K562 (cell line): ENCODE measurements around the gene DHRS3. TPM values are rescaled to one million over a fixed set of nuclear protein-coding genes. Genes with fewer than 3 reads are reported as not detected.

Experiments
- CBX1 ChIP-seq: sonication (generic); IDR thresholded peaks from 2 replicates; pipeline ENCODE4 v1.6.1; 2016; ENCODE audit warnings: antibody characterized with exemption, low read depth, mild to moderate bottlenecking
- E2F8 ChIP-seq: fragments of 450-650 bp; IDR thresholded peaks from 2 replicates; pipeline ENCODE4 v1.7.1; 2018; ENCODE audit warnings: mild to moderate bottlenecking, low read depth; ENCODE audit not compliant: partially characterized antibody
- E4F1 ChIP-seq: fragments of 250-450 bp; sonication (Bioruptor Pico); IDR thresholded peaks from 2 replicates; pipeline ENCODE4 v1.5.0; 2021; ENCODE audit warnings: mild to moderate bottlenecking, borderline replicate concordance
- ESRRA ChIP-seq: fragments of 450-650 bp; IDR thresholded peaks from 2 replicates; pipeline ENCODE4 v1.6.1; 2014; ENCODE audit warnings: low read depth, mild to moderate bottlenecking, moderate library complexity, borderline replicate concordance
- ESRRB ChIP-seq: fragments of 250-450 bp; sonication (Bioruptor Pico); IDR thresholded peaks from 2 replicates; pipeline ENCODE4 v1.5.0; 2020; ENCODE audit warnings: mild to moderate bottlenecking, moderate library complexity, borderline replicate concordance
- FUS ChIP-seq: fragments of 200-400 bp; formaldehyde crosslinking; optimal IDR thresholded peaks from 2 replicates; pipeline ENCODE3; 2017; ENCODE audit warnings: low read depth, low read length
- HDAC2 ChIP-seq: fragments of 450-650 bp; IDR thresholded peaks from 2 replicates; pipeline ENCODE4 v1.6.1; 2016; ENCODE audit warnings: mild to moderate bottlenecking
- NFIX ChIP-seq: fragments of 250-450 bp; sonication (Bioruptor Pico); IDR thresholded peaks from 2 replicates; pipeline ENCODE4 v1.4.0; 2020; ENCODE audit warnings: low read depth, mild to moderate bottlenecking, moderate library complexity
- POLR2G ChIP-seq: fragments of 200-400 bp; formaldehyde crosslinking; IDR thresholded peaks from 2 replicates; pipeline ENCODE4 v1.6.1; 2017; ENCODE audit warnings: low read depth, mild to moderate bottlenecking, antibody characterized with exemption, low read length, moderate library complexity
- PRMT5 ChIP-seq: sonication (generic); formaldehyde crosslinking; IDR thresholded peaks from 2 replicates; pipeline ENCODE4 v1.5.0; 2020; ENCODE audit warnings: missing genetic modification reagents
- PRPF4 ChIP-seq: fragments of 200-400 bp; formaldehyde crosslinking; IDR thresholded peaks from one replicate; pipeline ENCODE4 v1.6.1; 2017; ENCODE audit warnings: low read length, low read depth, mild to moderate bottlenecking; ENCODE audit not compliant: insufficient read depth, poor library complexity, severe bottlenecking
- TBP ChIP-seq: optimal IDR thresholded peaks from 2 replicates; pipeline ENCODE3; 2011; ENCODE audit warnings: low read depth, low read length, improper control_type of control experiment
- ZBTB12 ChIP-seq: fragments of 250-450 bp; sonication (Bioruptor Pico); IDR thresholded peaks from 2 replicates; pipeline ENCODE4 v1.4.0; 2020
- ZFP36 ChIP-seq: fragments of 150-350 bp; IDR thresholded peaks from 2 replicates; pipeline ENCODE4 v1.6.1; 2018; ENCODE audit warnings: low read length, low read depth; ENCODE audit not compliant: partially characterized antibody
- ZKSCAN8 ChIP-seq: fragments of 200-800 bp; sonication (Bioruptor generic); IDR thresholded peaks from 2 replicates; pipeline ENCODE4 v1.6.1; 2016; ENCODE audit warnings: missing genetic modification characterization, missing compliant biosample characterization
- ZNF518B ChIP-seq: fragments of 250-450 bp; sonication (Bioruptor Pico); IDR thresholded peaks from 2 replicates; pipeline ENCODE4 v1.5.0; 2021; ENCODE audit warnings: mild to moderate bottlenecking, moderate library complexity
- polyA plus RNA-seq, 8 experiments: library from polyadenylated mRNA; depleted of rRNA in 4 of 8; stranded (reverse) in 5 of 8; unstranded in 3 of 8; fragments of >200 nt; fragmentation: Nextera tagmentation in 2 of 8; fragmentation: Illumina TruSeq in 1 of 8; extraction: Ambion mirVana in 2 of 8; extraction: Trizol in 1 of 8; gene quantifications; 2 replicates each; pipeline versions ENCODE4 v1.2.1 to v1.2.3, GENCODE V29; 2011 to 2014; ENCODE audit warnings: inconsistent platforms in 1 of 8, missing spikeins in 1 of 8
- total RNA-seq, 7 experiments: library from RNA; depleted of rRNA in 6 of 7; stranded (reverse); fragments of >200 nt in 6 of 7; fragmentation: Illumina TruSeq in 2 of 7; extraction: Trizol in 2 of 7; gene quantifications; 2 replicates each; pipeline versions ENCODE4 v1.2.1 to v1.2.3, GENCODE V29; 2011 to 2021; ENCODE audit warnings: low replicate concordance in 1 of 7

The DHRS3 gene
- total and polyA plus RNA-seq, 9 of the 15 experiments (the other 6 are each of a cell fraction or from before 2014, with no cell fraction given) = 21.0 to 116 (median 58.7) TPM

GRCh38 chr1:12596007-12596821 is 21.8 kb downstream of the DHRS3 start (continued):
- TF ChIP-seq ESRRB (CRISPR knock-in tag) (no peak), ESRRA (no peak), E4F1 (CRISPR knock-in tag) (no peak), PRPF4 (no peak), ZNF518B (CRISPR knock-in tag) (no peak), POLR2G (peak; percentile 45; the same call in 1 of the 2 replicates), HDAC2 (no peak), ZKSCAN8 (CRISPR knock-in tag) (no peak), TBP (no peak), PRMT5 (CRISPR knock-in tag) (no peak), NFIX (CRISPR knock-in tag) (no peak), CBX1 (0 out of 2 replicates have a peak, but pooled peaks have one; percentile 50), FUS (no peak), ZFP36 (peak; percentile 74), E2F8 (no peak), ZBTB12 (CRISPR knock-in tag) (no peak)
